Medulla oblongata (tissue), 1 donor: ENCODE measurements around the gene CALML6.
A peak's percentile ranks its signal among the peaks of the same experiment; 100 is the strongest.

Experiments
- DNase-seq: peaks from one replicate; pipeline ENCODE4 v3.0.0-alpha.2; 2015; ENCODE audit errors: extremely low spot score

The CALML6 gene

GRCh38 chr1:1942753-1943656 lies 27.9 kb downstream of the CALML6 start:
- no peak for DNase-seq

GRCh38 chr1:1943834-1944570 lies 28.9 kb downstream of the CALML6 start:
- peak; percentile 43 for DNase-seq

GRCh38 chr1:1945782-1946393 lies 30.8 kb downstream of the CALML6 start:
- no peak for DNase-seq

GRCh38 chr1:1946540-1946939 lies 31.5 kb downstream of the CALML6 start:
- peak; percentile 38 for DNase-seq

- no peak for DNase-seq
Observed at GRCh38 chr1:1947493-1947892, 32.4 kb downstream of the CALML6 start.

- DNase-seq = no peak
Observed at GRCh38 chr1:1948783-1949182, 33.7 kb downstream of the CALML6 start.

- no peak for DNase-seq
Observed at GRCh38 chr1:1950940-1951339, 35.9 kb downstream of the CALML6 start.

- DNase-seq = no peak
Observed at GRCh38 chr1:1954015-1954414, 39.0 kb downstream of the CALML6 start.

- no peak for DNase-seq
Observed at GRCh38 chr1:1954831-1955441, 39.9 kb downstream of the CALML6 start.

- DNase-seq = no peak
Observed at GRCh38 chr1:1955621-1956094, 40.6 kb downstream of the CALML6 start.

GRCh38 chr1:1956101-1956500 lies 41.0 kb downstream of the CALML6 start:
- DNase-seq = no peak

- DNase-seq = no peak
Observed at GRCh38 chr1:1956586-1957532, 41.8 kb downstream of the CALML6 start.

GRCh38 chr1:1957533-1957961 lies 42.5 kb downstream of the CALML6 start:
- no peak for DNase-seq

GRCh38 chr1:1958071-1958541 lies 43.0 kb downstream of the CALML6 start:
- DNase-seq = no peak

GRCh38 chr1:1959459-1959839 lies 44.4 kb downstream of the CALML6 start:
- DNase-seq = no peak

- DNase-seq = peak; percentile 61
Observed at GRCh38 chr1:1959840-1960479, 44.9 kb downstream of the CALML6 start.

- DNase-seq = no peak
Observed at GRCh38 chr1:1960480-1961196, 45.6 kb downstream of the CALML6 start.

GRCh38 chr1:1962752-1963151 lies 47.7 kb downstream of the CALML6 start:
- no peak for DNase-seq

- no peak for DNase-seq
Observed at GRCh38 chr1:1963570-1963969, 48.5 kb downstream of the CALML6 start.
